ENCODE measurements around the gene WASL. TPM values are rescaled to one million over a fixed set of nuclear protein-coding genes. Genes with fewer than 3 reads are reported as not detected.
"Not testable (repeated sequence)": the region's sequence is repeated elsewhere in the genome, so short reads cannot be mapped to it uniquely, and the experiment has no call there.

WASL gene
- polyA plus RNA-seq, 1 donor from 2014 or later, result 22.5 TPM

DNA sequence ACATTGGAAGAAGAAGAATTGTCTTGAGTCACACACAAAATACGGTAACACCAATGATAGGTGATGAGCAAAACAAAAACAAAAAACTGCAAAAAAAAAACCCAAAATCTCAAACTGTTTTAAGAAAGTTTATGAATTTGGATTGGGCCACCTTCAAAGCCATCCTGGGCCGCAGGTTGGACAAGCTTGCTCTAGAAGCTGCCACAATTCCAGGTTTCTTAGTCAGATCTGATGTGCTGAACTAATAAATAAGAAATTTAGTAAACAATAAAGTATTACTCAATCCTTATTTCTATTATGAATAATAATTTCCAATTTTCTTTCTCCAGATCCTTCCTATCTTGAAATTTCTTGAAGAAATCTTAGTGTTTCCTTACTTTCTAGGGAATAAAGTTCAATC is 10.0 kb downstream of the WASL start:
- H3K36me3 ChIP-seq (ENCODE audit: insufficient read depth, low read length), result no peaks in the 10 kb centered on the region
- no peak overlapping the region for H2AFZ ChIP-seq (ENCODE audit: low read depth, low read length)
- H3K9ac ChIP-seq (ENCODE audit: low read length), result no peak overlapping the region
- H3K9me3 ChIP-seq (ENCODE audit: low read length), result no peaks in the 10 kb centered on the region
- H3K27ac ChIP-seq (ENCODE audit: low read length), result no peak overlapping the region
- H3K4me2 ChIP-seq (ENCODE audit: low read length), result no peak overlapping the region
- H3K4me3 ChIP-seq (ENCODE audit: low read length), result no peak overlapping the region
- TF ChIP-seq, protein P1, sequence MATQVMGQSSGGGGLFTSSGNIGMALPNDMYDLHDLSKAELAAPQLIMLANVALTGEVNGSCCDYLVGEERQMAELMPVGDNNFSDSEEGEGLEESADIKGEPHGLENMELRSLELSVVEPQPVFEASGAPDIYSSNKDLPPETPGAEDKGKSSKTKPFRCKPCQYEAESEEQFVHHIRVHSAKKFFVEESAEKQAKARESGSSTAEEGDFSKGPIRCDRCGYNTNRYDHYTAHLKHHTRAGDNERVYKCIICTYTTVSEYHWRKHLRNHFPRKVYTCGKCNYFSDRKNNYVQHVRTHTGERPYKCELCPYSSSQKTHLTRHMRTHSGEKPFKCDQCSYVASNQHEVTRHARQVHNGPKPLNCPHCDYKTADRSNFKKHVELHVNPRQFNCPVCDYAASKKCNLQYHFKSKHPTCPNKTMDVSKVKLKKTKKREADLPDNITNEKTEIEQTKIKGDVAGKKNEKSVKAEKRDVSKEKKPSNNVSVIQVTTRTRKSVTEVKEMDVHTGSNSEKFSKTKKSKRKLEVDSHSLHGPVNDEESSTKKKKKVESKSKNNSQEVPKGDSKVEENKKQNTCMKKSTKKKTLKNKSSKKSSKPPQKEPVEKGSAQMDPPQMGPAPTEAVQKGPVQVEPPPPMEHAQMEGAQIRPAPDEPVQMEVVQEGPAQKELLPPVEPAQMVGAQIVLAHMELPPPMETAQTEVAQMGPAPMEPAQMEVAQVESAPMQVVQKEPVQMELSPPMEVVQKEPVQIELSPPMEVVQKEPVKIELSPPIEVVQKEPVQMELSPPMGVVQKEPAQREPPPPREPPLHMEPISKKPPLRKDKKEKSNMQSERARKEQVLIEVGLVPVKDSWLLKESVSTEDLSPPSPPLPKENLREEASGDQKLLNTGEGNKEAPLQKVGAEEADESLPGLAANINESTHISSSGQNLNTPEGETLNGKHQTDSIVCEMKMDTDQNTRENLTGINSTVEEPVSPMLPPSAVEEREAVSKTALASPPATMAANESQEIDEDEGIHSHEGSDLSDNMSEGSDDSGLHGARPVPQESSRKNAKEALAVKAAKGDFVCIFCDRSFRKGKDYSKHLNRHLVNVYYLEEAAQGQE (IDR thresholded peaks at IDR 0.05; ENCODE audit: borderline replicate concordance), result no peak
- TF ChIP-seq, protein P2, sequence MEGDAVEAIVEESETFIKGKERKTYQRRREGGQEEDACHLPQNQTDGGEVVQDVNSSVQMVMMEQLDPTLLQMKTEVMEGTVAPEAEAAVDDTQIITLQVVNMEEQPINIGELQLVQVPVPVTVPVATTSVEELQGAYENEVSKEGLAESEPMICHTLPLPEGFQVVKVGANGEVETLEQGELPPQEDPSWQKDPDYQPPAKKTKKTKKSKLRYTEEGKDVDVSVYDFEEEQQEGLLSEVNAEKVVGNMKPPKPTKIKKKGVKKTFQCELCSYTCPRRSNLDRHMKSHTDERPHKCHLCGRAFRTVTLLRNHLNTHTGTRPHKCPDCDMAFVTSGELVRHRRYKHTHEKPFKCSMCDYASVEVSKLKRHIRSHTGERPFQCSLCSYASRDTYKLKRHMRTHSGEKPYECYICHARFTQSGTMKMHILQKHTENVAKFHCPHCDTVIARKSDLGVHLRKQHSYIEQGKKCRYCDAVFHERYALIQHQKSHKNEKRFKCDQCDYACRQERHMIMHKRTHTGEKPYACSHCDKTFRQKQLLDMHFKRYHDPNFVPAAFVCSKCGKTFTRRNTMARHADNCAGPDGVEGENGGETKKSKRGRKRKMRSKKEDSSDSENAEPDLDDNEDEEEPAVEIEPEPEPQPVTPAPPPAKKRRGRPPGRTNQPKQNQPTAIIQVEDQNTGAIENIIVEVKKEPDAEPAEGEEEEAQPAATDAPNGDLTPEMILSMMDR (IDR thresholded peaks at IDR 0.05; ENCODE audit: poor library complexity, severe bottlenecking), result no peak
- TF ChIP-seq EP300 (conservative IDR thresholded peaks at IDR 0.05; ENCODE audit: poor library complexity, severe bottlenecking), result no peak
- no peaks in the 10 kb centered on the region for H3K9me2 ChIP-seq (ENCODE audit: insufficient read depth, low read length)
- H3K79me2 ChIP-seq (replicated peaks; ENCODE audit: insufficient read depth, low read length), result peaks cover 99% of the 10 kb centered on the region
- no peaks in the 10 kb centered on the region for H3K27me3 ChIP-seq (ENCODE audit: insufficient read depth, low read depth, low read length)
- H3F3A ChIP-seq (ENCODE audit: insufficient read depth, low read length, poor library complexity, severe bottlenecking), result no peaks in the 10 kb centered on the region
- no peaks in the 10 kb centered on the region for H4K20me1 ChIP-seq (ENCODE audit: insufficient read depth)

DNA sequence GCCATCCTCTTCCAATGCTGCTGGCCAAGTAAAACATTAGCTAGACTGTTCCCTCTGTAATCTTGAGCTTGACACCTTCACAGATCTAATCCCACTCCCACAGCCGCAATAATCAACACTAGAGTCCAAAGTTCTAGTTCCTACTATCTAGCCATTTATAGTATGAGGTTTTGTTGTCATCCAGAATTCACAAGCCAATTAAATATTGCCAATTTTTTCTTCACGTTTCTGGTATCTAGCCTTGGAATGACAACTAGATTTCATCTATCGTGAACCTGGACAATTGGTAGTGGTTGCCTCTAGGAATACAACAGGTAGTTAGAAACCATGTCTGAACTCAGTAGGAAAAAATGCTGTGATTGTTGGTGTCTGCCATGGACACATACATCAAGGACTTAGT is 10.4 kb downstream of the WASL start:
- Histone ChIP-seq H3K27me3 (ENCODE audit: insufficient read depth, low read depth, low read length) (no peaks in the 10 kb centered on the region), H2AFZ (ENCODE audit: low read depth, low read length) (no peak overlapping the region), H3K4me3 (ENCODE audit: low read length) (no peak overlapping the region), H3K9me2 (ENCODE audit: insufficient read depth, low read length) (no peaks in the 10 kb centered on the region), H3K9ac (ENCODE audit: low read length) (no peak overlapping the region), H3K27ac (ENCODE audit: low read length) (no peak overlapping the region), H3K4me2 (ENCODE audit: low read length) (no peak overlapping the region), H3K79me2 (replicated peaks; ENCODE audit: insufficient read depth, low read length) (peaks cover 99% of the 10 kb centered on the region), H3K36me3 (ENCODE audit: insufficient read depth, low read length) (no peaks in the 10 kb centered on the region), H4K20me1 (ENCODE audit: insufficient read depth) (no peaks in the 10 kb centered on the region), H3F3A (ENCODE audit: insufficient read depth, low read length, poor library complexity, severe bottlenecking) (no peaks in the 10 kb centered on the region), H3K9me3 (ENCODE audit: low read length) (no peaks in the 10 kb centered on the region)
- TF ChIP-seq EP300 (conservative IDR thresholded peaks at IDR 0.05; ENCODE audit: poor library complexity, severe bottlenecking), result no peak
- no peak for TF ChIP-seq MXI1 (conservative IDR thresholded peaks at IDR 0.05; ENCODE audit: poor library complexity, severe bottlenecking)
- no peak for TF ChIP-seq RAD21 (conservative IDR thresholded peaks at IDR 0.05)
- no peak for TF ChIP-seq POLR2AphosphoS5 (IDR thresholded peaks at IDR 0.05)
- TF ChIP-seq, protein P1 (IDR thresholded peaks at IDR 0.05; ENCODE audit: borderline replicate concordance), result no peak
- TF ChIP-seq SMC3 (conservative IDR thresholded peaks at IDR 0.05; ENCODE audit: poor library complexity), result no peak

DNA sequence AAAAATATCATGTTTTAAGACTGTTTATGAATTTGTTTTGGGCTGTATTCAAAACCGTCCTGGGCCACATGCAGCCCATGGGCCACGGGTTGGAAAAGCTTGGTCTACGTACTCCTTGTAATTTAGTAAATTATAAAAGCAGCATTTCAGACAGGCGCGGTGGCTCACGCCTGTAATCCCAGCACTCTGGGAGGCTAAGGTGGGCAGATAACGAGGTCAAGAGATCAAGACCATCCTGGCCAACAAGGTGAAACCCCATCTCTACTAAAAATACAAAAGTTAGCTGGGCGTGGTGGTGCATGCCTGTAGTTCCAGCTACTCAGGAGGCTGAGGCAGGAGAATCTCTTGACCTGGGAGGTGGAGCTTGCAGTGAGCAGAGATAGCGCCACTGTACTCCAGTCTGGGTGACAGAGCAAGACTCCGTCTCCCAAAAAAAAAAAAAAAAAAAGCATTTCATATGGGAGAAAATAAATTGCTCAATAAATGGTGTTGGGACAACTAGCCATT is 11.6 kb downstream of the WASL start:
- not testable (repeated sequence) for H4K20me1 ChIP-seq (ENCODE audit: insufficient read depth)

More for the DNA sequence above, 11.6 kb downstream of the WASL start:
- H2AFZ ChIP-seq (ENCODE audit: low read depth, low read length); H3K27ac ChIP-seq (ENCODE audit: low read length); H3K27me3 ChIP-seq (ENCODE audit: insufficient read depth, low read depth, low read length); H3K9me3 ChIP-seq (ENCODE audit: low read length); H3F3A ChIP-seq (ENCODE audit: insufficient read depth, low read length, poor library complexity, severe bottlenecking); H3K4me3 ChIP-seq (ENCODE audit: low read length); H3K9me2 ChIP-seq (ENCODE audit: insufficient read depth, low read length); H3K4me2 ChIP-seq (ENCODE audit: low read length); H3K36me3 ChIP-seq (ENCODE audit: insufficient read depth, low read length); H3K9ac ChIP-seq (ENCODE audit: low read length): not testable (repeated sequence)
- peaks cover 99% of the 10 kb centered on the region for H3K79me2 ChIP-seq (replicated peaks; ENCODE audit: insufficient read depth, low read length)

Data from neural cell (in vitro differentiated cells).